DMS 273 treated with DMSO at 0.1 percent for 48 hours (cell line): ENCODE results near the gene TTC23.

Experiments
- DNase-seq: peaks from one replicate; lab custom pipeline; 2025; lab: John Stamatoyannopoulos, UW

TTC23 gene

GRCh38 chr15:99101501-99101900 lies 147.9 kb downstream of the TTC23 start:
- DNase-seq, result no peak

GRCh38 chr15:99100245-99101173 lies 148.9 kb downstream of the TTC23 start:
- peak; percentile 29 for DNase-seq

GRCh38 chr15:99099661-99100060 lies 149.7 kb downstream of the TTC23 start:
- no peak for DNase-seq

- no peak for DNase-seq
These were observed 150.4 kb downstream of the TTC23 start for GRCh38 chr15:99098991-99099390.

- DNase-seq, result no peak
These were observed 151.0 kb downstream of the TTC23 start for GRCh38 chr15:99098426-99098825.

- no peak for DNase-seq
These were observed 151.7 kb downstream of the TTC23 start for GRCh38 chr15:99097441-99098410.

- no peak for DNase-seq
These were observed 152.4 kb downstream of the TTC23 start for GRCh38 chr15:99096894-99097426.

GRCh38 chr15:99096173-99096893 lies 153.0 kb downstream of the TTC23 start:
- DNase-seq, result no peak

- no peak for DNase-seq
These were observed 153.8 kb downstream of the TTC23 start for GRCh38 chr15:99095626-99096025.

GRCh38 chr15:99092554-99093172 lies 156.7 kb downstream of the TTC23 start:
- DNase-seq, result no peak

GRCh38 chr15:99090938-99091337 lies 158.4 kb downstream of the TTC23 start:
- no peak for DNase-seq

GRCh38 chr15:99090011-99090699 lies 159.2 kb downstream of the TTC23 start:
- no peak for DNase-seq

- no peak for DNase-seq
These were observed 161.9 kb downstream of the TTC23 start for GRCh38 chr15:99087405-99087943.

- no peak for DNase-seq
These were observed 163.1 kb downstream of the TTC23 start for GRCh38 chr15:99086327-99086667.
